HL-60/S4 treated with phorbol 12-myristate 13-acetate at 8.2 ng/mL for 4 days and 3 days (cell line): ENCODE results near the gene ME2.
"Not testable (repeated sequence)": the region's sequence is repeated elsewhere in the genome, so short reads cannot be mapped to it uniquely, and the experiment has no call there.

ENCODE experiments used
- in situ Hi-C: fragments of 300-500 bp; cut with MboI; formaldehyde crosslinking; loops from 2 replicates; pipeline ENCODE4 v1.15.0; 2022; ENCODE audit warnings: low sequenced_read_pairs

Gene ME2

GRCh38 chr18:50969448-50969847, 90.5 kb downstream of the ME2 start:
- in situ Hi-C loops, result no loop called here

GRCh38 chr18:50970006-50970405, 91.1 kb downstream of the ME2 start:
- in situ Hi-C loops, result no loop called here

GRCh38 chr18:50972404-50972803, 93.5 kb downstream of the ME2 start:
- in situ Hi-C loops, result not testable (repeated sequence)

- in situ Hi-C loops, result no loop called here
Observed at GRCh38 chr18:50973367-50974126, 94.6 kb downstream of the ME2 start.

- in situ Hi-C loops, result no loop called here
Observed at GRCh38 chr18:50977037-50977760, 98.3 kb downstream of the ME2 start.

- in situ Hi-C loops, result no loop called here
Observed at GRCh38 chr18:50981381-50981780, 102.5 kb downstream of the ME2 start.

- in situ Hi-C loops, result no loop called here
Observed at GRCh38 chr18:50982086-50982801, 103.3 kb downstream of the ME2 start.

- in situ Hi-C loops, result no loop called here
Observed at GRCh38 chr18:50982802-50983179, 103.9 kb downstream of the ME2 start.

- in situ Hi-C loops, result no loop called here
Observed at GRCh38 chr18:50986360-50987087, 107.6 kb downstream of the ME2 start.

GRCh38 chr18:50987261-50987660, 108.3 kb downstream of the ME2 start:
- in situ Hi-C loops, result no loop called here

- in situ Hi-C loops, result no loop called here
Observed at GRCh38 chr18:50989711-50990110, 110.8 kb downstream of the ME2 start.

GRCh38 chr18:50992351-50992762, 113.4 kb downstream of the ME2 start:
- in situ Hi-C loops, result no loop called here

GRCh38 chr18:50994031-50994430, 115.1 kb downstream of the ME2 start:
- in situ Hi-C loops, result no loop called here

- in situ Hi-C loops, result not testable (repeated sequence)
Observed at GRCh38 chr18:51003174-51003573, 124.3 kb downstream of the ME2 start.
